K562 (cell line): ENCODE data around the gene STX18. TPM values are rescaled to one million over a fixed set of nuclear protein-coding genes. Genes with fewer than 3 reads are reported as not detected.
A peak's percentile ranks its signal among the peaks of the same experiment; 100 is the strongest.

Experiments used
- ATF1 ChIP-seq, 2 experiments: fragments of 450-650 bp in 1 of 2; IDR thresholded peaks; 2 replicates each; pipeline ENCODE4 v1.6.1; 2016; ENCODE audit warnings: missing compliant biosample characterization in 1 of 2, missing genetic modification characterization in 1 of 2
- C11orf30 ChIP-seq: fragments of 450-650 bp; IDR thresholded peaks from 2 replicates; pipeline ENCODE4 v1.6.1; 2016; ENCODE audit warnings: low read depth, mild to moderate bottlenecking
- CC2D1A ChIP-seq: fragments of 450-650 bp; IDR thresholded peaks from 2 replicates; pipeline ENCODE4 v1.6.1; 2017; ENCODE audit warnings: mild to moderate bottlenecking
- GABPA ChIP-seq: fragments of 200-800 bp; sonication (Bioruptor generic); conservative IDR thresholded peaks from 2 replicates; pipeline ENCODE4 v1.6.1; 2016; ENCODE audit warnings: low read depth, missing genetic modification characterization, missing compliant biosample characterization
- JUNB ChIP-seq: fragments of 450-650 bp; formaldehyde crosslinking; conservative IDR thresholded peaks from 2 replicates; pipeline ENCODE4 v1.4.0; 2020; ENCODE audit warnings: mild to moderate bottlenecking
- L3MBTL2 ChIP-seq: fragments of 450-650 bp; IDR thresholded peaks from 2 replicates; pipeline ENCODE4 v1.6.1; 2016; ENCODE audit warnings: mild to moderate bottlenecking, moderate library complexity
- NFXL1 ChIP-seq: fragments of 450-650 bp; formaldehyde crosslinking; IDR thresholded peaks from 2 replicates; pipeline ENCODE4 v1.4.0; 2021; ENCODE audit warnings: mild to moderate bottlenecking
- OTX1 ChIP-seq: fragments of 450-650 bp; formaldehyde crosslinking; IDR thresholded peaks from 2 replicates; pipeline ENCODE4 v1.4.0; 2022; ENCODE audit warnings: mild to moderate bottlenecking
- SMAD2 ChIP-seq: fragments of 150-350 bp; IDR thresholded peaks from 2 replicates; pipeline ENCODE4 v1.6.1; 2014; ENCODE audit warnings: low read depth, mild to moderate bottlenecking, low read length
- SMARCA5 ChIP-seq: fragments of 450-650 bp; IDR thresholded peaks from 2 replicates; pipeline ENCODE4 v1.6.1; 2016
- SNRNP70 ChIP-seq: fragments of 200-400 bp; formaldehyde crosslinking; optimal IDR thresholded peaks from 2 replicates; pipeline ENCODE3; 2017; ENCODE audit warnings: low read depth, low read length
- TAF1 ChIP-seq: IDR thresholded peaks from 2 replicates; pipeline ENCODE4 v1.6.1; 2011; ENCODE audit warnings: mild to moderate bottlenecking, low read length, moderate library complexity; ENCODE audit not compliant: insufficient read depth, control insufficient read depth, severe bottlenecking; ENCODE audit errors: extremely low read depth
- TEAD4 ChIP-seq, 2 experiments: sonication (generic) in 1 of 2; formaldehyde crosslinking in 1 of 2; IDR thresholded peaks; 2 replicates each; pipeline versions ENCODE4 v1.6.1 to v1.8.0; 2012 to 2022; ENCODE audit warnings: borderline replicate concordance in 1 of 2, inconsistent platforms in 1 of 2, low read length in 1 of 2, mild to moderate bottlenecking in 1 of 2, missing genetic modification reagents in 1 of 2
- ZBTB34 ChIP-seq: fragments of 250-450 bp; sonication (Bioruptor Pico); IDR thresholded peaks from 2 replicates; pipeline ENCODE4 v1.8.0; 2021; ENCODE audit warnings: mild to moderate bottlenecking, moderate library complexity
- ZBTB8A ChIP-seq: fragments of 450-650 bp; IDR thresholded peaks from 2 replicates; pipeline ENCODE4 v1.6.1; 2018; ENCODE audit warnings: mild to moderate bottlenecking, moderate library complexity; ENCODE audit not compliant: partially characterized antibody
- ZFP36 ChIP-seq: fragments of 150-350 bp; IDR thresholded peaks from 2 replicates; pipeline ENCODE4 v1.6.1; 2018; ENCODE audit warnings: low read length, low read depth; ENCODE audit not compliant: partially characterized antibody
- ZMIZ1 ChIP-seq, 2 experiments: fragments of 150-350 bp in 1 of 2; IDR thresholded peaks; 2 replicates each; pipeline ENCODE4 v1.6.1; 2012 to 2016; ENCODE audit warnings: low read depth in 2 of 2, low read length in 2 of 2, mild to moderate bottlenecking in 1 of 2, moderate library complexity in 1 of 2
- ZNF277 ChIP-seq: fragments of 250-450 bp; sonication (Bioruptor Pico); IDR thresholded peaks from 2 replicates; pipeline ENCODE4 v1.8.0; 2022; ENCODE audit warnings: inconsistent platforms, mild to moderate bottlenecking, moderate library complexity, borderline replicate concordance
- ZNF561 ChIP-seq: fragments of 450-650 bp; formaldehyde crosslinking; conservative IDR thresholded peaks from 2 replicates; pipeline ENCODE4 v1.4.0; 2020; ENCODE audit warnings: mild to moderate bottlenecking, moderate library complexity
- ZNF77 ChIP-seq: fragments of 250-450 bp; sonication (Bioruptor Pico); IDR thresholded peaks from 2 replicates; pipeline ENCODE4 v1.5.0; 2020
- polyA plus RNA-seq, 8 experiments: library from polyadenylated mRNA; depleted of rRNA in 4 of 8; stranded (reverse) in 5 of 8; unstranded in 3 of 8; fragments of >200 nt; fragmentation: Nextera tagmentation in 2 of 8; fragmentation: Illumina TruSeq in 1 of 8; extraction: Ambion mirVana in 2 of 8; extraction: Trizol in 1 of 8; gene quantifications; 2 replicates each; pipeline versions ENCODE4 v1.2.1 to v1.2.3, GENCODE V29; 2011 to 2014; ENCODE audit warnings: inconsistent platforms in 1 of 8, missing spikeins in 1 of 8
- total RNA-seq, 7 experiments: library from RNA; depleted of rRNA in 6 of 7; stranded (reverse); fragments of >200 nt in 6 of 7; fragmentation: Illumina TruSeq in 2 of 7; extraction: Trizol in 2 of 7; gene quantifications; 2 replicates each; pipeline versions ENCODE4 v1.2.1 to v1.2.3, GENCODE V29; 2011 to 2021; ENCODE audit warnings: low replicate concordance in 1 of 7

The STX18 gene
- total and polyA plus RNA-seq, 9 of the 15 experiments (the other 6 are each of a cell fraction or from before 2014, with no cell fraction given): 6.2 to 41.7 (median 22.7) TPM

GRCh38 chr4:4541661-4542570 lies at the start of gene STX18 (continued):
- TF ChIP-seq ZMIZ1 (IDR thresholded peaks at IDR 0.05; ENCODE audit: low read depth in 2 of 2, low read length in 2 of 2): peak in 1 of 2 experiments; percentile 52; a peak in 1 of 4 replicates
- TF ChIP-seq TAF1: peak; percentile 95
- TF ChIP-seq SMARCA5: no peak
- TF ChIP-seq SNRNP70: no peak
- TF ChIP-seq L3MBTL2: peak; percentile 93
- TF ChIP-seq GABPA (tag): peak; percentile 94
- no peak for TF ChIP-seq ZNF77
- TF ChIP-seq OTX1 (CRISPR knock-in tag): peak; percentile 80
- TF ChIP-seq ZBTB34 (CRISPR knock-in tag): no peak
- no peak for TF ChIP-seq ZNF561 (CRISPR knock-in tag)
- peak; percentile 100 for TF ChIP-seq C11orf30
- TF ChIP-seq TEAD4 (IDR thresholded peaks at IDR 0.05; ENCODE audit: low read length): peak; percentile 55; the same call in 1 of the 2 replicates
- TF ChIP-seq TEAD4 (CRISPR knock-in tag; IDR thresholded peaks at IDR 0.05; ENCODE audit: borderline replicate concordance): no peak
- no peak for TF ChIP-seq JUNB (CRISPR knock-in tag)
- no peak for TF ChIP-seq NFXL1 (CRISPR knock-in tag)
- TF ChIP-seq ZFP36: peak; percentile 53
- TF ChIP-seq ATF1 (CRISPR knock-in tag; IDR thresholded peaks at IDR 0.05): peak; percentile 93
- peak; percentile 99 for TF ChIP-seq ATF1 (tag; IDR thresholded peaks at IDR 0.05)
- no peak for TF ChIP-seq ZBTB8A
- no peak for TF ChIP-seq CC2D1A
- TF ChIP-seq SMAD2: no peak
- TF ChIP-seq ZNF277 (CRISPR knock-in tag): no peak
